ENCODE results near the gene MOGAT3. TPM values are rescaled to one million over a fixed set of nuclear protein-coding genes. Genes with fewer than 3 reads are reported as not detected.

Gene MOGAT3
- total and polyA plus RNA-seq, 9 of the 15 experiments (the other 6 are each of a cell fraction or from before 2014, with no cell fraction given): 0.07 to 0.17 (median 0.13) TPM; not detected in 6

DNA sequence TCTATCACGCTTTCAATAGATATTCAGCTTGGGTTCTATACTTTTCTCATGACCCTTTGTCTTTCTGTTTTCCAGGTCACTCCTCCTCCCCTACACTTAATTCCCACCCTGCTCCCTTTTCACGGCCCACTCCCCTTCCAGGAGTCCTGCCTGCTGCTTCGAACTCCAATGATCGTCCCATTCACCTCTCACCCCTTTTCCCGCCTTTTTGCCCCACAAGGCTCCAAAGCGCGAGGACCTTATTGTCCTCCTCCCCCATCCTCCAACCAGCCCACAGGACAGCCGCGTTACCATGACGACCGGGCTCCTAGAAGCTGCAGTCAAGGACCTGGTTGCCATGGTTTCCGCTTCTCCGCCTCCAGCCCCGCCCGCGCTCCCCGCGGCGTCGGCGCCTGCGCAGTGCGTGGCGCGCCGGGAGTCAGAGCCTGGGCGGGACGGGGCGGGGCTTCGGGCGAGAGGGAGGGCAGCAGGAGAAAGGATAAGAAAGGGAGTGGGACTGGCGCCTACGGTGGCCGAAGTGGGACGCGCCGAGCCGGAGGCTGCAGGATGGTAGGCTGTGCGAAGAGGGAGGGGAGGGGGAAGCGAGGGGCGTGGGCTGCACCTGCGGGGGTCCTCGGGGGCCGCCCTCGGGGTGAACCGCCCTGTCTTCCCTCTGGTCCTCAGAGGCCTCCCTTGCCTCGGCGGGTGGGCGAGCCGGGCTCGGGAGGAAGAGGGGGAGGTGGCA lies 46.7 kb downstream of the MOGAT3 start, which contains the start of gene AP1S1 (continued):
- TF ChIP-seq ATF1 (CRISPR knock-in tag; IDR thresholded peaks at IDR 0.05): no peak
- TF ChIP-seq ATF1 (tag; IDR thresholded peaks at IDR 0.05): peak; percentile 40
- TF ChIP-seq ZNF77 (CRISPR knock-in tag; IDR thresholded peaks at IDR 0.05): no peak
- peak; percentile 89 for TF ChIP-seq CXXC5 (CRISPR knock-in tag; IDR thresholded peaks at IDR 0.05)
- peak; percentile 65 for TF ChIP-seq KLF16 (IDR thresholded peaks at IDR 0.05)
- no peak for TF ChIP-seq NFE2L1 (tag; IDR thresholded peaks at IDR 0.05; ENCODE audit: borderline replicate concordance, low read depth)
- no peak for TF ChIP-seq MYBL2 (IDR thresholded peaks at IDR 0.05; ENCODE audit: low read depth)
- no peak for TF ChIP-seq MYBL2 (CRISPR knock-in tag; IDR thresholded peaks at IDR 0.05; ENCODE audit: borderline replicate concordance)
- TF ChIP-seq ZBTB17 (CRISPR knock-in tag; IDR thresholded peaks at IDR 0.05): no peak
- TF ChIP-seq MAFF (IDR thresholded peaks at IDR 0.05; ENCODE audit: low read length): no peak
- no peak for TF ChIP-seq RBBP5 (IDR thresholded peaks at IDR 0.05; ENCODE audit: borderline replicate concordance, insufficient read depth, low read length, poor library complexity, severe bottlenecking)
- TF ChIP-seq ELF1 (tag; IDR thresholded peaks at IDR 0.05): no peak
- TF ChIP-seq, protein P1, sequence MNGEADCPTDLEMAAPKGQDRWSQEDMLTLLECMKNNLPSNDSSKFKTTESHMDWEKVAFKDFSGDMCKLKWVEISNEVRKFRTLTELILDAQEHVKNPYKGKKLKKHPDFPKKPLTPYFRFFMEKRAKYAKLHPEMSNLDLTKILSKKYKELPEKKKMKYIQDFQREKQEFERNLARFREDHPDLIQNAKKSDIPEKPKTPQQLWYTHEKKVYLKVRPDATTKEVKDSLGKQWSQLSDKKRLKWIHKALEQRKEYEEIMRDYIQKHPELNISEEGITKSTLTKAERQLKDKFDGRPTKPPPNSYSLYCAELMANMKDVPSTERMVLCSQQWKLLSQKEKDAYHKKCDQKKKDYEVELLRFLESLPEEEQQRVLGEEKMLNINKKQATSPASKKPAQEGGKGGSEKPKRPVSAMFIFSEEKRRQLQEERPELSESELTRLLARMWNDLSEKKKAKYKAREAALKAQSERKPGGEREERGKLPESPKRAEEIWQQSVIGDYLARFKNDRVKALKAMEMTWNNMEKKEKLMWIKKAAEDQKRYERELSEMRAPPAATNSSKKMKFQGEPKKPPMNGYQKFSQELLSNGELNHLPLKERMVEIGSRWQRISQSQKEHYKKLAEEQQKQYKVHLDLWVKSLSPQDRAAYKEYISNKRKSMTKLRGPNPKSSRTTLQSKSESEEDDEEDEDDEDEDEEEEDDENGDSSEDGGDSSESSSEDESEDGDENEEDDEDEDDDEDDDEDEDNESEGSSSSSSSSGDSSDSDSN (IDR thresholded peaks at IDR 0.05; ENCODE audit: borderline replicate concordance in 1 of 2, low read depth in 2 of 2, low read length in 2 of 2): no peak
- TF ChIP-seq, protein P2, sequence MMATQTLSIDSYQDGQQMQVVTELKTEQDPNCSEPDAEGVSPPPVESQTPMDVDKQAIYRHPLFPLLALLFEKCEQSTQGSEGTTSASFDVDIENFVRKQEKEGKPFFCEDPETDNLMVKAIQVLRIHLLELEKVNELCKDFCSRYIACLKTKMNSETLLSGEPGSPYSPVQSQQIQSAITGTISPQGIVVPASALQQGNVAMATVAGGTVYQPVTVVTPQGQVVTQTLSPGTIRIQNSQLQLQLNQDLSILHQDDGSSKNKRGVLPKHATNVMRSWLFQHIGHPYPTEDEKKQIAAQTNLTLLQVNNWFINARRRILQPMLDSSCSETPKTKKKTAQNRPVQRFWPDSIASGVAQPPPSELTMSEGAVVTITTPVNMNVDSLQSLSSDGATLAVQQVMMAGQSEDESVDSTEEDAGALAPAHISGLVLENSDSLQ (IDR thresholded peaks at IDR 0.05): no peak
- no peak for TF ChIP-seq SETDB1 (IDR thresholded peaks at IDR 0.05; ENCODE audit: low read length)
- TF ChIP-seq SMARCB1 (IDR thresholded peaks at IDR 0.05; ENCODE audit: insufficient read length, low read depth): no peak
- TF ChIP-seq MXI1 (IDR thresholded peaks at IDR 0.05; ENCODE audit: low read depth, low read length): peak; percentile 98
- TF ChIP-seq, protein P3, sequence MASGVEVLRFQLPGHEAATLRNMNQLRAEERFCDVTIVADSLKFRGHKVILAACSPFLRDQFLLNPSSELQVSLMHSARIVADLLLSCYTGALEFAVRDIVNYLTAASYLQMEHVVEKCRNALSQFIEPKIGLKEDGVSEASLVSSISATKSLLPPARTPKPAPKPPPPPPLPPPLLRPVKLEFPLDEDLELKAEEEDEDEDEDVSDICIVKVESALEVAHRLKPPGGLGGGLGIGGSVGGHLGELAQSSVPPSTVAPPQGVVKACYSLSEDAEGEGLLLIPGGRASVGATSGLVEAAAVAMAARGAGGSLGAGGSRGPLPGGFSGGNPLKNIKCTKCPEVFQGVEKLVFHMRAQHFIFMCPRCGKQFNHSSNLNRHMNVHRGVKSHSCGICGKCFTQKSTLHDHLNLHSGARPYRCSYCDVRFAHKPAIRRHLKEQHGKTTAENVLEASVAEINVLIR (CRISPR knock-in tag; IDR thresholded peaks at IDR 0.05): no peak
- no peak for TF ChIP-seq SREBF1 (IDR thresholded peaks at IDR 0.05; ENCODE audit: borderline replicate concordance, low read depth, low read length)
- no peak for TF ChIP-seq CHD4 (IDR thresholded peaks at IDR 0.05; ENCODE audit: insufficient read depth, insufficient replicate concordance, low read depth, low read length, poor library complexity, severe bottlenecking)
- TF ChIP-seq BRD9 (IDR thresholded peaks at IDR 0.05; ENCODE audit: low read depth, partially characterized antibody): no peak
- no peak for TF ChIP-seq COPS2 (conservative IDR thresholded peaks at IDR 0.05)
- no peak for TF ChIP-seq PTBP1 (IDR thresholded peaks at IDR 0.05; ENCODE audit: low read depth, low read length)
- TF ChIP-seq CBX8 (IDR thresholded peaks at IDR 0.05; ENCODE audit: borderline replicate concordance, extremely low read depth, low read depth, low read length, poor library complexity, severe bottlenecking): no peak
- peak; percentile 83 for TF ChIP-seq POU5F1 (IDR thresholded peaks at IDR 0.05; ENCODE audit: borderline replicate concordance, low read depth, low read length, partially characterized antibody)

All from K562 (cell line).